Measurements from ENCODE around the gene LUC7L.
"Not testable (repeated sequence)": the region's sequence is repeated elsewhere in the genome, so short reads cannot be mapped to it uniquely, and the experiment has no call there.

GRCh38 chr16:153550-154216 lies 75.6 kb downstream of the LUC7L start:
- TF ChIP-seq POLR2A (IDR thresholded peaks at IDR 0.05; ENCODE audit: low read length); NFE2L2 (conservative IDR thresholded peaks at IDR 0.05; ENCODE audit: low read length); MAFK (IDR thresholded peaks at IDR 0.05; ENCODE audit: partially characterized antibody); USF2 (IDR thresholded peaks at IDR 0.05); CTCF (IDR thresholded peaks at IDR 0.05); MYC (IDR thresholded peaks at IDR 0.05; ENCODE audit: borderline replicate concordance, low read length); RFX5 (IDR thresholded peaks at IDR 0.05); REST (IDR thresholded peaks at IDR 0.05); SMC3 (IDR thresholded peaks at IDR 0.05); MAX (IDR thresholded peaks at IDR 0.05); KDM5A (IDR thresholded peaks at IDR 0.05): not testable (repeated sequence)
